Ectodermal cell (in vitro differentiated cells): ENCODE data around the gene NBPF11. TPM values are rescaled to one million over a fixed set of nuclear protein-coding genes. Genes with fewer than 3 reads are reported as not detected.
"Not testable (repeated sequence)": the region's sequence is repeated elsewhere in the genome, so short reads cannot be mapped to it uniquely, and the experiment has no call there.

Experiments
- H3K27ac ChIP-seq: 2 replicates; pipeline ENCODE4 v1.7.0; 2013; ENCODE audit warnings: mild to moderate bottlenecking, low read depth, low read length; ENCODE audit not compliant: insufficient read depth, poor library complexity, severe bottlenecking
- H3K27me3 ChIP-seq: 2 replicates; pipeline ENCODE4 v1.7.0; 2013; ENCODE audit warnings: mild to moderate bottlenecking, low read length; ENCODE audit not compliant: insufficient read depth, control insufficient read depth, poor library complexity, severe bottlenecking
- H3K36me3 ChIP-seq: one replicate; pipeline ENCODE4 v1.7.0; 2013; ENCODE audit warnings: low read length; ENCODE audit not compliant: control insufficient read depth, insufficient read depth
- H3K4me1 ChIP-seq: one replicate; pipeline ENCODE4 v1.7.0; 2013; ENCODE audit warnings: low read length; ENCODE audit not compliant: control insufficient read depth, insufficient read depth
- H3K4me3 ChIP-seq: 2 replicates; pipeline ENCODE4 v1.7.0; 2013; ENCODE audit warnings: low read depth, low read length, control low read depth; ENCODE audit not compliant: insufficient read depth
- H3K9me3 ChIP-seq: 2 replicates; pipeline ENCODE4 v1.7.0; 2013; ENCODE audit warnings: mild to moderate bottlenecking, low read length, moderate library complexity; ENCODE audit not compliant: control insufficient read depth
- WGBS, 2 experiments: methylation state at CpG; one replicate each; pipeline ENCODE4 v1.1.7; 2013; ENCODE audit warnings: missing lambda C conversion rate in 2 of 2; 5-methylcytosine and 5-hydroxymethylcytosine counted together
- polyA plus RNA-seq, 4 experiments: library from polyadenylated mRNA; stranded (reverse); fragments of 50-300 nt; gene quantifications; one replicate each; pipeline ENCODE4 v1.2.3, GENCODE V29; 2013

NBPF11 gene
- polyA plus RNA-seq (2013, experiment 1 of 4) = 11.4 TPM
- polyA plus RNA-seq (2013, experiment 2 of 4) = 12.2 TPM
- polyA plus RNA-seq (2013, experiment 3 of 4) = 9.2 TPM
- polyA plus RNA-seq (2013, experiment 4 of 4) = 10.6 TPM

- H3K36me3 ChIP-seq, H3K27me3 ChIP-seq, H3K27ac ChIP-seq, H3K9me3 ChIP-seq, H3K4me1 ChIP-seq: not testable (repeated sequence)
- peak within 1 kb of the TSS; percentile 56 for H3K4me3 ChIP-seq
- whole genome bisulfite sequencing, 2 experiments = 0 to 2% methylated on average over 38 to 40 of the region's 45 CpGs
These were observed at the start of gene NBPF11 for GRCh38 chr1:148151911-148152656. NBPF11 (minus strand) TSS chr1:148152281; CDS start chr1:148127003, 25,278 bp downstream.

DNA sequence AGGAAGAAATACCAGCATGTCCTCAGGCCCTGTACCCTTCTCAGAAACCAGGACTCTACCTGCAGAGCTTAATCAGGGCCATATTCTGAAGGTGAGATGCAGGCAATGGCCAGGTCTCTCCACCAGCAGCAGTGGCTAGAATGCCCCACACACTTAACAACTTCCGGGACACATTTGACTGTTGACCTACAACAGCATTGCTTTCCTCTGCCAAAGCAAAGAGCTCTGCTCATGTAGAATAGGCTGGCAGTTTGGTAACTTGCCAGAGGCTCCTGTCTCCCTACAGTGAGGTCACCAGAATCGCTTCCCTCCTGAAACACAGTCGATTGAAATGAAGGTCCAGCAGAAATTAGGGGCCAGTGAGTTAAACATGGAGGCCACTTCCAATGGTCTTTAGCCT, 45.3 kb upstream of the NBPF11 start:
- not testable (repeated sequence) for H3K4me3 ChIP-seq, H3K27ac ChIP-seq, H3K9me3 ChIP-seq, H3K4me1 ChIP-seq, H3K27me3 ChIP-seq, H3K36me3 ChIP-seq
- no CpG with 5 or more reads among the region's 3 CpGs for WGBS, 2 experiments

GRCh38 chr1:148196949-148197348, 44.9 kb upstream of the NBPF11 start:
- H3K27ac ChIP-seq, H3K4me1 ChIP-seq, H3K9me3 ChIP-seq, H3K27me3 ChIP-seq, H3K36me3 ChIP-seq, H3K4me3 ChIP-seq: not testable (repeated sequence)
- no CpG with 5 or more reads among the region's 1 CpG for WGBS, 2 experiments

- not testable (repeated sequence) for H3K9me3 ChIP-seq, H3K36me3 ChIP-seq, H3K27me3 ChIP-seq, H3K4me3 ChIP-seq, H3K4me1 ChIP-seq, H3K27ac ChIP-seq
- WGBS, 2 experiments = no CpG with 5 or more reads among the region's 2 CpGs
These were observed 43.0 kb upstream of the NBPF11 start for GRCh38 chr1:148195115-148195514.

DNA sequence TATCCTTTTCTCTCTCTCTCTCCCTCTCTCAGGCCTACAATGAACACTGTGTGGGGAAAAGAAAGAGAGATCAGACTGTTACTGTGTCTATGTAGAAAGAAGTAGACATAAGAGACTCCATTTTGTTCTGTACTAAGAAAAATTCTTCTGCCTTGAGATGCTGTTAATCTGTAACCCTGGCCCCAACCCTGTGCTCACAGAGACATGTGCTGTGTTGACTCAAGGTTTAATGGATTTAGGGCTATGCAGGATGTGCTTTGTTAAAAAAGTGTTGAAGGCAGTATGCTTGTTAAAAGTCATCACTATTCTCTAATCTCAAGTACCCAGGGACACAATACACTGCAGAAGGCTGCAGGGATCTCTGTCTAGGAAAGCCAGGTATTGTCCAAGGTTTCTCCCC, 36.7 kb upstream of the NBPF11 start:
- H3K4me1 ChIP-seq, H3K36me3 ChIP-seq, H3K27me3 ChIP-seq, H3K4me3 ChIP-seq, H3K27ac ChIP-seq, H3K9me3 ChIP-seq: not testable (repeated sequence)

- not testable (repeated sequence) for H3K27ac ChIP-seq, H3K4me3 ChIP-seq, H3K9me3 ChIP-seq, H3K27me3 ChIP-seq, H3K36me3 ChIP-seq, H3K4me1 ChIP-seq
These were observed 26.6 kb upstream of the NBPF11 start for GRCh38 chr1:148178682-148179081.

GRCh38 chr1:148175414-148175813, 23.3 kb upstream of the NBPF11 start:
- not testable (repeated sequence) for H3K36me3 ChIP-seq, H3K27ac ChIP-seq, H3K4me3 ChIP-seq, H3K4me1 ChIP-seq, H3K9me3 ChIP-seq, H3K27me3 ChIP-seq
- WGBS, 2 experiments = 93 to 100% methylated on average over 1 to 2 of the region's 2 CpGs

GRCh38 chr1:148171995-148172394, 19.9 kb upstream of the NBPF11 start:
- H3K9me3 ChIP-seq, H3K4me3 ChIP-seq, H3K36me3 ChIP-seq, H3K27me3 ChIP-seq, H3K27ac ChIP-seq, H3K4me1 ChIP-seq: not testable (repeated sequence)

DNA sequence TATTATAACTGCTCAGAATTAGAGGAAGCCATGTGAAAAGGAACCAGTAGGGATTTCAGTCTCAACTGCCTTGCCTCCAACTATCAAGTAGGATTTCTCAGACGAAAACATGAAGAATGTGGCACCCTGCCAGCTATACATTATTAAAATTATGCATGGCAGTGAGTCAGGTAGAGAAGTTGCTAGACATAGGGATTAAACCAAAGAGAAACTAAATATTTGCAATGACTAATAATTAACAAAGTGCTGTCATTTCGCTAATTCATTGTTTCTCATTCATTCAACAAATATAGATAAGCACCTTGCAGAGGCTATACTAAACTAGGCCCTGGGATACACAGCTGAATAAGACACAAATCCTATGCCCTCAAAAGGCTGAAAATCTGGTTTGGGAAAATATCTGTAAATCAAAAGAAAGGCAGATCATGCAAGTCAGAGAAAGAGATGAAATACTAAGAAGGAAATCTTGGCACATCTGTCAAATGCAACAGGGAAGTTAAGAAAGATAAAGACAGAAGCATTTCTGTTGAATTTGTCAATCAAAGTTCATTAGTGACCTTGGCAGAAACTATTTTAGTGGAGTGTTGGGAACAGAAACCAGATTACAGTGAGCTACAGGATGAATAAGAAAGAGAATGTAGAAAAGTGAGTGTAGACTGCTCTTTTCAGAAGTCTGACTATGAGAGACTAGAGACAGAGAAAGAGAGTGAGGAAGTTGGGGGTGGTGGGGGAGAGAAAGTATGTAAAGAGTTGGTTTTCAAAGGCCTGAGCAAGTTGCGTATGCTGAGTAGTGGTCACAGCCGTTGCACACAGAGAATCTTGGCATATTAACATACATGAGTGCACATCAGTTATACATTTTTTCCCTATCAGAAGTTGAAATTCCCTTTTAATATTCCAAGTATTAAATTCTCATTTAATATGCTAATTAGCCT, 14.7 kb upstream of the NBPF11 start:
- Histone ChIP-seq H3K36me3 (no peaks in the 10 kb centered on the region), H3K27me3 (no peaks in the 10 kb centered on the region), H3K27ac (no peak overlapping the region), H3K4me1 (no peaks in the 10 kb centered on the region), H3K4me3 (no peak overlapping the region), H3K9me3 (no peaks in the 10 kb centered on the region)
- 68 to 92% methylated on average over 3 to 4 of the region's 4 CpGs for WGBS, 2 experiments

GRCh38 chr1:148162363-148162762, 10.3 kb upstream of the NBPF11 start:
- no peaks in the 10 kb centered on the region for H3K27me3 ChIP-seq
- H3K9me3 ChIP-seq = no peaks in the 10 kb centered on the region
- no peak overlapping the region for H3K27ac ChIP-seq
- no peaks in the 10 kb centered on the region for H3K36me3 ChIP-seq
- H3K4me1 ChIP-seq = no peaks in the 10 kb centered on the region
- no peak overlapping the region for H3K4me3 ChIP-seq
- 92 to 94% methylated on average over 25 of the region's 25 CpGs for WGBS, 2 experiments
